ENCODE results near the gene MYH2.

Gene MYH2

GRCh38 chr17:10499950-10500349 is 49.5 kb downstream of the MYH2 start:
- H3K36me3 ChIP-seq (ENCODE audit: insufficient read depth), result no peaks in the 10 kb centered on the region
- no peak overlapping the region for H2AFZ ChIP-seq (ENCODE audit: low read depth)
- TF ChIP-seq CTCF (conservative IDR thresholded peaks at IDR 0.05; ENCODE audit: low read depth, low read length), result no peak
- no peaks in the 10 kb centered on the region for H3K27me3 ChIP-seq (ENCODE audit: insufficient read depth, low read depth)
- H3K27ac ChIP-seq, result no peak overlapping the region
- no peak overlapping the region for H3K9ac ChIP-seq
- H3K79me2 ChIP-seq (ENCODE audit: insufficient read depth, low read depth), result no peaks in the 10 kb centered on the region
- no peak overlapping the region for H3K4me2 ChIP-seq
- H3K4me1 ChIP-seq (ENCODE audit: low read depth, poor library complexity, severe bottlenecking), result no peaks in the 10 kb centered on the region
- no peak overlapping the region for H3K4me3 ChIP-seq (IDR thresholded peaks at IDR 0.05; ENCODE audit: insufficient read depth, low read depth, low read length)
- no peaks in the 10 kb centered on the region for H4K20me1 ChIP-seq (ENCODE audit: insufficient read depth)

GRCh38 chr17:10492004-10492403 is 57.5 kb downstream of the MYH2 start:
- Histone ChIP-seq H3K4me1 (ENCODE audit: low read depth, poor library complexity, severe bottlenecking) (no peaks in the 10 kb centered on the region), H3K36me3 (ENCODE audit: insufficient read depth) (no peaks in the 10 kb centered on the region), H3K27me3 (ENCODE audit: insufficient read depth, low read depth) (no peaks in the 10 kb centered on the region), H3K79me2 (ENCODE audit: insufficient read depth, low read depth) (no peaks in the 10 kb centered on the region), H3K9ac (no peak overlapping the region), H4K20me1 (ENCODE audit: insufficient read depth) (no peaks in the 10 kb centered on the region), H3K4me2 (no peak overlapping the region), H3K27ac (no peak overlapping the region), H3K4me3 (IDR thresholded peaks at IDR 0.05; ENCODE audit: insufficient read depth, low read depth, low read length) (no peak overlapping the region), H2AFZ (ENCODE audit: low read depth) (no peak overlapping the region)
- no peak for TF ChIP-seq CTCF (conservative IDR thresholded peaks at IDR 0.05; ENCODE audit: low read depth, low read length)

- Histone ChIP-seq H3K4me3 (IDR thresholded peaks at IDR 0.05; ENCODE audit: insufficient read depth, low read depth, low read length) (no peak overlapping the region), H3K36me3 (ENCODE audit: insufficient read depth) (no peaks in the 10 kb centered on the region), H4K20me1 (ENCODE audit: insufficient read depth) (no peaks in the 10 kb centered on the region), H3K79me2 (ENCODE audit: insufficient read depth, low read depth) (no peaks in the 10 kb centered on the region), H3K27me3 (ENCODE audit: insufficient read depth, low read depth) (no peaks in the 10 kb centered on the region), H3K4me2 (no peak overlapping the region), H3K27ac (no peak overlapping the region), H3K9ac (no peak overlapping the region), H3K4me1 (ENCODE audit: low read depth, poor library complexity, severe bottlenecking) (no peaks in the 10 kb centered on the region), H2AFZ (ENCODE audit: low read depth) (no peak overlapping the region)
- TF ChIP-seq CTCF (conservative IDR thresholded peaks at IDR 0.05; ENCODE audit: low read depth, low read length), result no peak
Observed at GRCh38 chr17:10482252-10482651, 67.2 kb downstream of the MYH2 start.

GRCh38 chr17:10477701-10478100 is 71.8 kb downstream of the MYH2 start:
- H3K4me1 ChIP-seq (ENCODE audit: low read depth, poor library complexity, severe bottlenecking), result no peaks in the 10 kb centered on the region
- no peaks in the 10 kb centered on the region for H3K79me2 ChIP-seq (ENCODE audit: insufficient read depth, low read depth)
- no peak overlapping the region for H3K27ac ChIP-seq
- no peak overlapping the region for H2AFZ ChIP-seq (ENCODE audit: low read depth)
- H3K36me3 ChIP-seq (ENCODE audit: insufficient read depth), result no peaks in the 10 kb centered on the region
- no peaks in the 10 kb centered on the region for H3K27me3 ChIP-seq (ENCODE audit: insufficient read depth, low read depth)
- TF ChIP-seq CTCF (conservative IDR thresholded peaks at IDR 0.05; ENCODE audit: low read depth, low read length), result no peak
- no peak overlapping the region for H3K9ac ChIP-seq
- no peak overlapping the region for H3K4me3 ChIP-seq (IDR thresholded peaks at IDR 0.05; ENCODE audit: insufficient read depth, low read depth, low read length)
- H4K20me1 ChIP-seq (ENCODE audit: insufficient read depth), result no peaks in the 10 kb centered on the region
- H3K4me2 ChIP-seq, result no peak overlapping the region

- no peaks in the 10 kb centered on the region for H3K36me3 ChIP-seq (ENCODE audit: insufficient read depth)
Observed at GRCh38 chr17:10474536-10474935, 74.9 kb downstream of the MYH2 start.

More at GRCh38 chr17:10474536-10474935, 74.9 kb downstream of the MYH2 start:
- no peak overlapping the region for H3K4me3 ChIP-seq (IDR thresholded peaks at IDR 0.05; ENCODE audit: insufficient read depth, low read depth, low read length)
- no peaks in the 10 kb centered on the region for H4K20me1 ChIP-seq (ENCODE audit: insufficient read depth)
- H3K79me2 ChIP-seq (ENCODE audit: insufficient read depth, low read depth), result no peaks in the 10 kb centered on the region
- no peak overlapping the region for H3K4me2 ChIP-seq
- H2AFZ ChIP-seq (ENCODE audit: low read depth), result no peak overlapping the region
- no peaks in the 10 kb centered on the region for H3K27me3 ChIP-seq (ENCODE audit: insufficient read depth, low read depth)
- no peak overlapping the region for H3K9ac ChIP-seq
- no peaks in the 10 kb centered on the region for H3K4me1 ChIP-seq (ENCODE audit: low read depth, poor library complexity, severe bottlenecking)
- H3K27ac ChIP-seq, result no peak overlapping the region
- no peak for TF ChIP-seq CTCF (conservative IDR thresholded peaks at IDR 0.05; ENCODE audit: low read depth, low read length)
